ENCODE results near the gene NEK6. TPM values are rescaled to one million over a fixed set of nuclear protein-coding genes. Genes with fewer than 3 reads are reported as not detected.

Gene NEK6
- total and polyA plus RNA-seq, 10 of the 15 experiments (the other 5 are each of a cell fraction or from before 2014, with no cell fraction given) = 31.3 to 161 (median 89.2) TPM

GRCh38 chr9:124340219-124341069 lies 82.7 kb downstream of the NEK6 start:
- Histone ChIP-seq H3K27ac (ENCODE audit: control insufficient read depth, insufficient read depth) (no peak overlapping the region), H3K4me2 (ENCODE audit: control insufficient read depth, insufficient read depth) (no peak overlapping the region), H3K9me3 (replicated peaks; ENCODE audit: control insufficient read depth, insufficient read depth, low read length) (no peaks in the 10 kb centered on the region), H3K4me3 (no peak overlapping the region), H3K9ac (ENCODE audit: control insufficient read depth, insufficient read depth, low read length) (no peak overlapping the region), H4K20me1 (ENCODE audit: control insufficient read depth, insufficient read depth) (no peaks in the 10 kb centered on the region), H3K79me2 (ENCODE audit: control insufficient read depth, insufficient read depth, low read length) (no peaks in the 10 kb centered on the region), H3K36me3 (ENCODE audit: control insufficient read depth in 2 of 2, insufficient read depth in 2 of 2, low read length in 1 of 2) (peaks cover 26 to 49% of the 10 kb centered on the region in 2 experiments; a peak in 3 of 4 replicates), H3K4me1 (ENCODE audit: control insufficient read depth, insufficient read depth, low read length) (no peaks in the 10 kb centered on the region), H2AFZ (ENCODE audit: control insufficient read depth, low read depth, low read length) (no peak overlapping the region), H3K27me3 (replicated peaks in 1 of 2; ENCODE audit: control insufficient read depth in 2 of 2, insufficient read depth in 2 of 2, low read length in 1 of 2) (no peaks in the 10 kb centered on the region)
- TF ChIP-seq TCF3 (IDR thresholded peaks at IDR 0.05; ENCODE audit: borderline replicate concordance, insufficient read depth, low read depth, low read length) = no peak
- TF ChIP-seq CHD2 (IDR thresholded peaks at IDR 0.05; ENCODE audit: borderline replicate concordance, low read depth, low read length) = no peak
- TF ChIP-seq JUNB (IDR thresholded peaks at IDR 0.05) = no peak
- no peak for TF ChIP-seq NFIC (IDR thresholded peaks at IDR 0.05; ENCODE audit: low read depth, low read length)
- TF ChIP-seq ZNF274 (IDR thresholded peaks at IDR 0.05; ENCODE audit: insufficient read depth, insufficient read length) = no peak
- no peak for TF ChIP-seq USF2 (IDR thresholded peaks at IDR 0.05; ENCODE audit: borderline replicate concordance, low read depth, low read length)
- TF ChIP-seq ESRRA (IDR thresholded peaks at IDR 0.05; ENCODE audit: low read length) = no peak
- TF ChIP-seq ZNF687 (IDR thresholded peaks at IDR 0.05) = no peak
- no peak for TF ChIP-seq EZH2 (IDR thresholded peaks at IDR 0.05; ENCODE audit: borderline replicate concordance, control insufficient read depth, low read depth, low read length)
- no peak for TF ChIP-seq ZBTB33 (IDR thresholded peaks at IDR 0.05)
- TF ChIP-seq MEF2B (IDR thresholded peaks at IDR 0.05; ENCODE audit: partially characterized antibody, poor library complexity, severe bottlenecking) = no peak
- ChIA-PET SMC1A (ENCODE audit: uncharacterized antibody, unreplicated experiment) (no interaction called here), CTCF (no interaction called here), RAD21 (ENCODE audit: unreplicated experiment) (no interaction called here), POLR2A (no interaction called here)
- no TSS peak for BruUV-seq (replicated peaks)
- no peak for FAIRE-seq
- intact Hi-C loops (cut with micrococcal nuclease; ENCODE audit: unreplicated experiment) = no loop called here
- WGBS (ENCODE audit: insufficient coverage, insufficient replicate concordance, low lambda C conversion rate, missing lambda C conversion rate) = 88% methylated on average over 18 of the region's 18 CpGs
- in situ Hi-C loops (cut with MboI) = no loop called here
- no peak for ATAC-seq
- no peak for DNase-seq (ENCODE audit: low read depth, low spot score)

Measured in GM12878 (cell line).